ENCODE data around the gene PRR36.

- TF ChIP-seq CTCF (IDR thresholded peaks at IDR 0.05), result no peak
- TF ChIP-seq POLR2A (IDR thresholded peaks at IDR 0.05), result no peak
Observed at GRCh38 chr19:7819337-7819736, 54.9 kb downstream of the PRR36 start.

Data from Peyer's patch (tissue), 4 donors.